Measurements from ENCODE around the gene MRTFA. TPM values are rescaled to one million over a fixed set of nuclear protein-coding genes. Genes with fewer than 3 reads are reported as not detected.

Gene MRTFA
- total RNA-seq, 3 donors from 2014 or later = 32.4 to 45.3 (median 35.0) TPM

- TF ChIP-seq CTCF (IDR thresholded peaks at IDR 0.05) = no peak
- H3K4me1 ChIP-seq (ENCODE audit: low read depth) = no peaks in the 10 kb centered on the region
- DNase-seq = no peak
- no peaks in the 10 kb centered on the region for H3K36me3 ChIP-seq (ENCODE audit: low read depth)
- H3K4me3 ChIP-seq = no peak overlapping the region
- H3K9me3 ChIP-seq = no peaks in the 10 kb centered on the region
- intact Hi-C loops (cut with DNase I, micrococcal nuclease) = no loop called here
- ATAC-seq = peak; percentile 60
These were observed 172.8 kb downstream of the MRTFA start for GRCh38 chr22:40463683-40464082.

- Histone ChIP-seq H3K4me1 (ENCODE audit: low read depth) (no peaks in the 10 kb centered on the region), H3K4me3 (no peak overlapping the region), H3K36me3 (ENCODE audit: low read depth) (no peaks in the 10 kb centered on the region), H3K9me3 (no peaks in the 10 kb centered on the region)
- intact Hi-C loops (cut with DNase I, micrococcal nuclease) = no loop called here
- TF ChIP-seq CTCF (IDR thresholded peaks at IDR 0.05) = no peak
- DNase-seq (peak in 1 of 3 donors; percentile 34), ATAC-seq (peak; percentile 83)
These were observed 173.4 kb downstream of the MRTFA start for GRCh38 chr22:40463017-40463631.

GRCh38 chr22:40462195-40462984 is 174.1 kb downstream of the MRTFA start:
- intact Hi-C loops (cut with DNase I, micrococcal nuclease) = no loop called here
- no peaks in the 10 kb centered on the region for H3K9me3 ChIP-seq
- H3K4me3 ChIP-seq = no peak overlapping the region
- TF ChIP-seq CTCF (IDR thresholded peaks at IDR 0.05) = no peak
- ATAC-seq = peak; percentile 45
- no peaks in the 10 kb centered on the region for H3K4me1 ChIP-seq (ENCODE audit: low read depth)
- DNase-seq = peak in 1 of 3 donors; percentile 20
- no peaks in the 10 kb centered on the region for H3K36me3 ChIP-seq (ENCODE audit: low read depth)

GRCh38 chr22:40453671-40454070 is 182.8 kb downstream of the MRTFA start:
- Histone ChIP-seq H3K9me3 (no peaks in the 10 kb centered on the region), H3K36me3 (ENCODE audit: low read depth) (no peaks in the 10 kb centered on the region), H3K4me1 (ENCODE audit: low read depth) (no peaks in the 10 kb centered on the region), H3K4me3 (no peak overlapping the region)
- TF ChIP-seq CTCF (IDR thresholded peaks at IDR 0.05) = no peak
- intact Hi-C loops (cut with DNase I, micrococcal nuclease) = no loop called here
- DNase-seq = no peak
- ATAC-seq = no peak

GRCh38 chr22:40452730-40453487 is 183.6 kb downstream of the MRTFA start:
- no peak for TF ChIP-seq CTCF (IDR thresholded peaks at IDR 0.05)
- no peaks in the 10 kb centered on the region for H3K9me3 ChIP-seq
- intact Hi-C loops (cut with DNase I, micrococcal nuclease) = no loop called here
- H3K4me1 ChIP-seq (ENCODE audit: low read depth) = no peaks in the 10 kb centered on the region
- DNase-seq (no peak), ATAC-seq (no peak)
- H3K36me3 ChIP-seq (ENCODE audit: low read depth) = no peaks in the 10 kb centered on the region
- no peak overlapping the region for H3K4me3 ChIP-seq

Measured in mucosa of descending colon (tissue), 3 donors.